ENCODE results near the gene SLC35A5. TPM values are rescaled to one million over a fixed set of nuclear protein-coding genes. Genes with fewer than 3 reads are reported as not detected.

SLC35A5 gene
- total and polyA plus RNA-seq, 8 donors: 42.6 to 64.2 (median 59.3) TPM

DNA sequence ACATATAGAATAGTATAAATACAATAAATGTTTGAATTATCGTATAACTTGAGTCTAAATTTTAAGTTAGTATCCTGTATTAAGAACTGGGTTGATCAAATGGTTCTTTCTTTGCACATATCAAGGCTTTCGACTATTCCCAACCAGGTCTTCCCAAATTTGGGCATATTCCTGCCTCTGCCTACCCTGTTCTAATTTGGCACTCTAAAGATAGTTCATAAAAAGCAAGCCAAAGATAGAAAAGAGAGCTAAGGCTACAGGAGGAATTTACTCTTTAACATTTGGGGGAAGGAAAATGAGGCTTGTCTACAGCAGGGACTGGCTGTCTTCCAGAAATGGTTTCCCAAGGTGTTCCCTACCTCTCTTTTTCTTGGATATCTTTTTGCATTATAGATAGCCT lies 36.1 kb downstream of the SLC35A5 start:
- H3K4me3 ChIP-seq: no peak overlapping the region
- H3K4me1 ChIP-seq: no peaks in the 10 kb centered on the region
- H3K9me3 ChIP-seq: no peaks in the 10 kb centered on the region
- no peak for ATAC-seq
- DNase-seq: no peak
- H3K27me3 ChIP-seq: no peaks in the 10 kb centered on the region
- H3K27ac ChIP-seq: no peak overlapping the region
- H3K36me3 ChIP-seq: peaks cover 0 to 20% of the 10 kb centered on the region in 2 donors
- intact Hi-C loops (cut with DNase I): no loop called here
- TF ChIP-seq, protein P1, sequence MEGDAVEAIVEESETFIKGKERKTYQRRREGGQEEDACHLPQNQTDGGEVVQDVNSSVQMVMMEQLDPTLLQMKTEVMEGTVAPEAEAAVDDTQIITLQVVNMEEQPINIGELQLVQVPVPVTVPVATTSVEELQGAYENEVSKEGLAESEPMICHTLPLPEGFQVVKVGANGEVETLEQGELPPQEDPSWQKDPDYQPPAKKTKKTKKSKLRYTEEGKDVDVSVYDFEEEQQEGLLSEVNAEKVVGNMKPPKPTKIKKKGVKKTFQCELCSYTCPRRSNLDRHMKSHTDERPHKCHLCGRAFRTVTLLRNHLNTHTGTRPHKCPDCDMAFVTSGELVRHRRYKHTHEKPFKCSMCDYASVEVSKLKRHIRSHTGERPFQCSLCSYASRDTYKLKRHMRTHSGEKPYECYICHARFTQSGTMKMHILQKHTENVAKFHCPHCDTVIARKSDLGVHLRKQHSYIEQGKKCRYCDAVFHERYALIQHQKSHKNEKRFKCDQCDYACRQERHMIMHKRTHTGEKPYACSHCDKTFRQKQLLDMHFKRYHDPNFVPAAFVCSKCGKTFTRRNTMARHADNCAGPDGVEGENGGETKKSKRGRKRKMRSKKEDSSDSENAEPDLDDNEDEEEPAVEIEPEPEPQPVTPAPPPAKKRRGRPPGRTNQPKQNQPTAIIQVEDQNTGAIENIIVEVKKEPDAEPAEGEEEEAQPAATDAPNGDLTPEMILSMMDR (IDR thresholded peaks at IDR 0.05): no peak

DNA sequence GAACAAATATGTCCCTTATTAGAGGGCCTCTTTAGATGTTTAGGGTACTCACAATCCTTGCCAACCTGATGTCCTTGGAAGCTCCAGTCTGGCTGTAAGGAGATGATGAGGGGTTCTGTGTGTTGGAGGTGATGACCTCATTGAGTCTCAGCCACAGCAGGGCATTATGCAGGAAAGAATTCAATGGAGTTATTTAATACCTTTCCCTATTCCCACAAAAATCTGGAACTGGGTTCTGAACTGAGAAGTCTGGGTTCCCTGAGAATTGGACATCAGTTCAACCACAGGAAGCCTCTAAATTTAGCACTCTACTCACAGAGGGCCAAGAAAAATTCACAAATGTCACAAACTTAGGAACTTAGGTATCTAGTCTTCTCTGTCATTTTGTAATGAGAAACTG lies 36.9 kb downstream of the SLC35A5 start:
- no peak for ATAC-seq

DNA sequence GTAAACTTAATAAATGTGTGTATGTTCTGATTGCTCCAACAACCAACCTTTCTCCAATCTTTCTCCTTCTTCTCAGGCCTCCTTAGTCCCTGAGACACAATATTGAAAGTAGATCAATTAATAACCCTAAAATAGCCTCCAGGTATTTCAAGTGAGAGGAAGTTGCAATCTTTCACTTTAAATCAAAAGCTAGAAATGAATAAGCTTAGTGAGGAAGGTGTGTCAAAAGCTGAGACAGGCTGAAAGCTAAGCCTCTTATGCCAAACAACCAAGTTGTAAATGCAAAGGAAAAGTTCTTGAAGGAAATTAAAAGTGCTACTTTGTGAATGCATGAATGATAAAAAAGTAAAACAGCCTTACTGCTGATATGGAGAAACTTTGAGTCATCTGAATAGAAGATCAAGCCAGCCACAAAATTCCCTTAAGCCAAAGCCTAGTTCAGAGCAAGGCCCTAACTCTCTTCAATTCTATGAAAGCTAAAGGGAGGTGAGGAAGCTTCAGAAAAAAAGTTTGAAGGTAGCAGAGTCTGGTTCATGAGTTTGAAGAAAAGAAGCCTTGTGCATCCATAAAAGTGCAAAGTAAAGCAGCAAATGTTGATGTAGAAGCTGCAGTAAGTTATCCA lies 40.5 kb downstream of the SLC35A5 start:
- DNase-seq (no peak), ATAC-seq (no peak)
- TF ChIP-seq, protein P1 (IDR thresholded peaks at IDR 0.05): no peak
- no peak overlapping the region for H3K27ac ChIP-seq
- no peaks in the 10 kb centered on the region for H3K4me1 ChIP-seq
- intact Hi-C loops (cut with DNase I): no loop called here
- H3K4me3 ChIP-seq: no peak overlapping the region
- H3K36me3 ChIP-seq: peaks cover 0 to 7% of the 10 kb centered on the region in 2 donors
- H3K9me3 ChIP-seq: no peaks in the 10 kb centered on the region
- no peaks in the 10 kb centered on the region for H3K27me3 ChIP-seq

More for the DNA sequence above, 36.9 kb downstream of the SLC35A5 start:
- H3K4me3 ChIP-seq: no peak overlapping the region
- no peak for DNase-seq
- intact Hi-C loops (cut with DNase I): no loop called here
- H3K9me3 ChIP-seq: no peaks in the 10 kb centered on the region
- TF ChIP-seq, protein P1 (IDR thresholded peaks at IDR 0.05): no peak
- H3K36me3 ChIP-seq: peaks cover 0 to 15% of the 10 kb centered on the region in 2 donors
- no peaks in the 10 kb centered on the region for H3K4me1 ChIP-seq
- H3K27me3 ChIP-seq: no peaks in the 10 kb centered on the region
- no peak overlapping the region for H3K27ac ChIP-seq

DNA sequence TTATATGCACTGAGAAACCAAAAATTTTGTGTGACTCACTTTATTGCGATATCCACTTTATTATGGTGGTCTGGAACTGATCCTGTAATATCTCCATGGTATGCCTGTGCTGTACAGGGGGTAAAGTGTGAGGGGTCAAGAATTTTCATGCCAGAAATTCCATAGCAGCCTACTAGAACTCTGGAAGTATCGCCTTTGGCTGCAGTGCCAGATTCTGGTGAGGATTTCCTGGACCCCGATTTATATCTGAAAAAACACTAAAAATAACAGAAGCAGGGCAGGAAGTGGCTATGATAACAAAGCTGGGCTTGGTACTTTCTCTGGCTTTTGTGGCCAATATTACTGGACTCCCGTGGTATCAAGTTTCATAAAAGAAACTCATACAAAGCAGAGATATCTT lies 42.7 kb downstream of the SLC35A5 start:
- Histone ChIP-seq H3K27me3 (no peaks in the 10 kb centered on the region), H3K4me1 (no peaks in the 10 kb centered on the region), H3K27ac (no peak overlapping the region), H3K9me3 (no peaks in the 10 kb centered on the region), H3K36me3 (no peaks in the 10 kb centered on the region), H3K4me3 (no peak overlapping the region)
- DNase-seq (peak in 1 of 4 donors; percentile 5), ATAC-seq (peak; percentile 24)
- intact Hi-C loops (cut with DNase I): no loop called here
- TF ChIP-seq, protein P1 (IDR thresholded peaks at IDR 0.05): no peak

DNA sequence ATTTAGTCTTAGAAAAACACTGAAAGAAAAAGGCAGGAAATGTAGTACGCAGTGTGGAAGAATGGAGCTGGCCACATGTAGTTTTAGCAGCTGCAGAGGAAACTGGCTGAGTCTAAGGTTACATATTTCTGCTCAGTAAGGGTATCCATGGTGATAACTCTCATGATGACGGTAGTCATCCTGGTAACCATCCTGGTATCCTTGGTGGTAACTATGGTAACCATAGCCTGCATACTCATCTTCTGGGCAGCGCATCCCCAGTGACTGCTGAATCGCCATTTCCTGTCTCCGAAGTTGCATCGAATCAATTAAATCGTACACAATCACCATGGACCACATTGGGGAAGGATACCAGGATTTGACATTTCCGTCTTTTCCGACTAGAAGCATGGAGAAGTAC lies 43.4 kb downstream of the SLC35A5 start:
- Histone ChIP-seq H3K9me3 (no peaks in the 10 kb centered on the region), H3K4me3 (no peak overlapping the region), H3K27ac (no peak overlapping the region), H3K27me3 (no peaks in the 10 kb centered on the region), H3K36me3 (no peaks in the 10 kb centered on the region), H3K4me1 (no peaks in the 10 kb centered on the region)
- TF ChIP-seq, protein P1 (IDR thresholded peaks at IDR 0.05): no peak
- ATAC-seq (peak; percentile 60), DNase-seq (peak in 1 of 4 donors; percentile 18)
- intact Hi-C loops (cut with DNase I): no loop called here

All from left lung (tissue), 10 donors.